ENCODE results near the gene MLLT10. TPM values are rescaled to one million over a fixed set of nuclear protein-coding genes. Genes with fewer than 3 reads are reported as not detected.

The MLLT10 gene
- total and polyA plus RNA-seq, 9 of the 15 experiments (the other 6 are each of a cell fraction or from before 2014, with no cell fraction given), result 18.8 to 81.4 (median 64.2) TPM

- TF ChIP-seq, protein P1, sequence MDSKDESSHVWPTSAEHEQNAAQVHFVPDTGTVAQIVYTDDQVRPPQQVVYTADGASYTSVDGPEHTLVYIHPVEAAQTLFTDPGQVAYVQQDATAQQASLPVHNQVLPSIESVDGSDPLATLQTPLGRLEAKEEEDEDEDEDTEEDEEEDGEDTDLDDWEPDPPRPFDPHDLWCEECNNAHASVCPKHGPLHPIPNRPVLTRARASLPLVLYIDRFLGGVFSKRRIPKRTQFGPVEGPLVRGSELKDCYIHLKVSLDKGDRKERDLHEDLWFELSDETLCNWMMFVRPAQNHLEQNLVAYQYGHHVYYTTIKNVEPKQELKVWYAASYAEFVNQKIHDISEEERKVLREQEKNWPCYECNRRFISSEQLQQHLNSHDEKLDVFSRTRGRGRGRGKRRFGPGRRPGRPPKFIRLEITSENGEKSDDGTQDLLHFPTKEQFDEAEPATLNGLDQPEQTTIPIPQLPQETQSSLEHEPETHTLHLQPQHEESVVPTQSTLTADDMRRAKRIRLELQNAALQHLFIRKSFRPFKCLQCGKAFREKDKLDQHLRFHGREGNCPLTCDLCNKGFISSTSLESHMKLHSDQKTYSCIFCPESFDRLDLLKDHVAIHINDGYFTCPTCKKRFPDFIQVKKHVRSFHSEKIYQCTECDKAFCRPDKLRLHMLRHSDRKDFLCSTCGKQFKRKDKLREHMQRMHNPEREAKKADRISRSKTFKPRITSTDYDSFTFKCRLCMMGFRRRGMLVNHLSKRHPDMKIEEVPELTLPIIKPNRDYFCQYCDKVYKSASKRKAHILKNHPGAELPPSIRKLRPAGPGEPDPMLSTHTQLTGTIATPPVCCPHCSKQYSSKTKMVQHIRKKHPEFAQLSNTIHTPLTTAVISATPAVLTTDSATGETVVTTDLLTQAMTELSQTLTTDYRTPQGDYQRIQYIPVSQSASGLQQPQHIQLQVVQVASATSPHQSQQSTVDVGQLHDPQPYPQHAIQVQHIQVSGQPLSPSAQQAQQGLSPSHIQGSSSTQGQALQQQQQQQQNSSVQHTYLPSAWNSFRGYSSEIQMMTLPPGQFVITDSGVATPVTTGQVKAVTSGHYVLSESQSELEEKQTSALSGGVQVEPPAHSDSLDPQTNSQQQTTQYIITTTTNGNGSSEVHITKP (IDR thresholded peaks at IDR 0.05; ENCODE audit: partially characterized antibody), result no peak
Observed at GRCh38 chr10:21515361-21516241, 18.4 kb upstream of the MLLT10 start (continued).

- no peaks in the 10 kb centered on the region for H3K9me3 ChIP-seq (replicated peaks; ENCODE audit: control insufficient read depth, insufficient read depth, low read depth, low read length)
- ChIA-PET POLR2A (interaction anchor here (0.6 to 2.0 kb wide), 4 partner anchors 9 to 204 kb away, joined by 3 to 10 read pairs (median 5); partner anchors contain the start of gene SKIDA1), CTCF (ENCODE audit: low intra/inter-chr PET ratio) (no interaction called here)
- FAIRE-seq (peak; percentile 60), ATAC-seq (peak; percentile 68), DNase-seq (ENCODE audit: extremely low read depth in 1 of 4, low spot score in 3 of 4) (peak; percentile 49 to 73 (median 52))
- H2AFZ ChIP-seq (ENCODE audit: low read depth, low read length), result peak overlapping the region; percentile 93
- WGBS (ENCODE audit: insufficient coverage, low coverage, missing lambda C conversion rate), result 2% methylated on average over 44 of the region's 86 CpGs
- H3K27me3 ChIP-seq (ENCODE audit: control insufficient read depth in 2 of 2, insufficient read depth in 2 of 2, low read length in 2 of 2), result no peaks in the 10 kb centered on the region
- peak overlapping the region; percentile 97 for H3K4me2 ChIP-seq (ENCODE audit: insufficient read depth, low read length)
- no peaks in the 10 kb centered on the region for H3K9me1 ChIP-seq (ENCODE audit: control insufficient read depth, insufficient read depth, low read length)
- peaks cover 14 to 19% of the 10 kb centered on the region in 2 experiments; a peak in 4 of 5 replicates for H3K4me1 ChIP-seq (replicated peaks in 1 of 2; ENCODE audit: control insufficient read depth in 2 of 2, insufficient read depth in 2 of 2, low read length in 2 of 2)
- peak overlapping the region in 1 of 2 experiments; percentile 91; a peak in 3 of 4 replicates for H3K9ac ChIP-seq (ENCODE audit: insufficient read depth in 1 of 2, low read depth in 2 of 2, low read length in 2 of 2)
- H3K36me3 ChIP-seq (ENCODE audit: control insufficient read depth, insufficient read depth, low read length), result no peaks in the 10 kb centered on the region
- no TSS peak for BruUV-seq (replicated peaks)
- H3K4me3 ChIP-seq, result peak overlapping the region; percentile 54
- in situ Hi-C loops (cut with MboI) (no loop called here), intact Hi-C loops (cut with micrococcal nuclease) (loop anchor here (2.0 kb wide), 1 partner anchor 20 kb away; no protein-coding TSS in a partner anchor)
- H3K79me2 ChIP-seq (ENCODE audit: control insufficient read depth, insufficient read depth, low read length), result no peaks in the 10 kb centered on the region
- H3K27ac ChIP-seq (ENCODE audit: extremely low read depth, low read depth, low read length), result no peak overlapping the region
- no peaks in the 10 kb centered on the region for H4K20me1 ChIP-seq (replicated peaks; ENCODE audit: control insufficient read depth, insufficient read depth, low read length)
- TF ChIP-seq PHF21A (IDR thresholded peaks at IDR 0.05; ENCODE audit: borderline replicate concordance, low read depth) (no peak), POLR2AphosphoS2 (IDR thresholded peaks at IDR 0.05; ENCODE audit: low read length) (no peak), TAF1 (IDR thresholded peaks at IDR 0.05; ENCODE audit: control insufficient read depth, extremely low read depth, insufficient read depth, low read length, severe bottlenecking) (no peak), MCM2 (IDR thresholded peaks at IDR 0.05; ENCODE audit: low read depth) (no peak), ILK (tag; IDR thresholded peaks at IDR 0.05; ENCODE audit: borderline replicate concordance, low read depth) (no peak)
- TF ChIP-seq, protein P2, sequence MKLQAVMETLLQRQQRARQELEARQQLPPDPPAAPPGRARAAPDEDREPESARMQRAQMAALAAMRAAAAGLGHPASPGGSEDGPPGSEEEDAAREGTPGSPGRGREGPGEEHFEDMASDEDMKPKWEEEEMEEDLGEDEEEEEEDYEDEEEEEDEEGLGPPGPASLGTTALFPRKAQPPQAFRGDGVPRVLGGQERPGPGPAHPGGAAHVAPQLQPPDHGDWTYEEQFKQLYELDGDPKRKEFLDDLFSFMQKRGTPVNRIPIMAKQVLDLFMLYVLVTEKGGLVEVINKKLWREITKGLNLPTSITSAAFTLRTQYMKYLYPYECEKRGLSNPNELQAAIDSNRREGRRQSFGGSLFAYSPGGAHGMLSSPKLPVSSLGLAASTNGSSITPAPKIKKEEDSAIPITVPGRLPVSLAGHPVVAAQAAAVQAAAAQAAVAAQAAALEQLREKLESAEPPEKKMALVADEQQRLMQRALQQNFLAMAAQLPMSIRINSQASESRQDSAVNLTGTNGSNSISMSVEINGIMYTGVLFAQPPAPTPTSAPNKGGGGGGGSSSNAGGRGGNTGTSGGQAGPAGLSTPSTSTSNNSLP (IDR thresholded peaks at IDR 0.05; ENCODE audit: borderline replicate concordance, low read depth, low read length), result no peak
Observed at GRCh38 chr10:21516242-21517131, 17.5 kb upstream of the MLLT10 start.
